DOHH2 (cell line): ENCODE measurements around the gene UQCC5.

Experiments used
- H3F3A ChIP-seq: fragments of 200-600 bp; sonication (generic), shearing (Covaris generic); 2 replicates; pipeline ENCODE4 v1.6.0; 2016; ENCODE audit warnings: antibody characterized with exemption, mild to moderate bottlenecking; ENCODE audit not compliant: control insufficient read depth, insufficient read depth
- H3K27ac ChIP-seq: fragments of 200-600 bp; sonication (generic); 2 replicates; pipeline ENCODE4 v1.5.1; 2014; ENCODE audit warnings: low read depth, mild to moderate bottlenecking, low read length, moderate library complexity
- H3K27me3 ChIP-seq: fragments of 200-600 bp; sonication (generic); 2 replicates; pipeline ENCODE4 v1.6.1; 2014; ENCODE audit warnings: mild to moderate bottlenecking, low read length, mixed read lengths; ENCODE audit not compliant: control insufficient read depth
- H3K36me3 ChIP-seq: fragments of 200-600 bp; sonication (generic); 2 replicates; pipeline ENCODE4 v1.6.1; 2014; ENCODE audit warnings: mild to moderate bottlenecking, low read length, moderate library complexity, mixed read lengths; ENCODE audit not compliant: control insufficient read depth
- H3K4me1 ChIP-seq: fragments of 200-600 bp; sonication (generic); 2 replicates; pipeline ENCODE4 v1.6.1; 2014; ENCODE audit warnings: mild to moderate bottlenecking, low read length, mixed read lengths; ENCODE audit not compliant: control insufficient read depth
- H3K4me2 ChIP-seq: fragments of 200-600 bp; sonication (generic); 2 replicates; pipeline ENCODE4 v1.6.0; 2014; ENCODE audit warnings: mild to moderate bottlenecking, low read length, moderate library complexity
- H3K4me3 ChIP-seq: fragments of 200-600 bp; sonication (generic); 2 replicates; pipeline ENCODE4 v1.5.1; 2014; ENCODE audit warnings: mild to moderate bottlenecking, low read length, mixed read lengths
- H3K79me2 ChIP-seq: fragments of 200-600 bp; sonication (generic); 2 replicates; pipeline ENCODE4 v1.6.1; 2014; ENCODE audit warnings: mild to moderate bottlenecking, low read length, mixed read lengths; ENCODE audit not compliant: control insufficient read depth
- H3K9me2 ChIP-seq: fragments of 200-600 bp; sonication (generic); replicated peaks from 2 replicates; pipeline ENCODE4 v1.6.1; 2014; ENCODE audit warnings: mild to moderate bottlenecking, low read length, mixed read lengths; ENCODE audit not compliant: control insufficient read depth
- H3K9me3 ChIP-seq: fragments of 200-600 bp; sonication (generic); 2 replicates; pipeline ENCODE4 v1.6.1; 2014; ENCODE audit warnings: antibody characterized with exemption, low read length, mixed read lengths; ENCODE audit not compliant: control insufficient read depth, insufficient read depth
- H4K20me1 ChIP-seq: fragments of 200-600 bp; sonication (generic); 2 replicates; pipeline ENCODE4 v1.6.0; 2014; ENCODE audit warnings: low read depth, mild to moderate bottlenecking, antibody characterized with exemption, low read length, moderate library complexity; ENCODE audit not compliant: control insufficient read depth, insufficient read depth
- EZH2phosphoT487 ChIP-seq: fragments of 200-600 bp; sonication (generic); IDR thresholded peaks from 2 replicates; pipeline ENCODE4 v1.6.1; 2017; ENCODE audit warnings: borderline replicate concordance, mild to moderate bottlenecking, antibody characterized with exemption, low read length, moderate library complexity, mixed read lengths
- TF ChIP-seq, protein P1 (sequence below): fragments of 200-600 bp; sonication (generic); IDR thresholded peaks from one replicate; pipeline ENCODE4 v1.5.1; 2014; ENCODE audit warnings: antibody characterized with exemption, mild to moderate bottlenecking, low read depth, low read length; ENCODE audit not compliant: poor library complexity, severe bottlenecking

The UQCC5 gene

DNA sequence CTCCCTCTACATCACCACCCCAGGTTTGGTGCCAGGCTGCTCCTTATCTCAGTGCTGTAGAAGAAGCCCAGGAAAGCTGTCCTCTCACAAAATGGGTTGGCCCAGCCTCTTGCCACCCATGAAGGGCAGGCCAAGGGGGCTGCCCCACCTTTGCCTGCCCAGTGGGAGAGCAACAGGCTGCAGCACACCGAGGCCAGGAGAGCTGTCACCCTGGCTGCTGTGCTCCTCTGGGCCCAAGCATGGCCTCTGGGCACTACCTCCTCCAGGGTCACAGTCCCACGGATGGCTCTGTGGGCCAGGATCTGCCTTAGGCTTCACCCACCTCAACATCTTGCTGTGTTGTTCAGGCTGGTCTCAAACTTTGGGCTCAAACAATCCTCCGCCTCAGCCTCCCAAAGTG lies 47.7 kb upstream of the UQCC5 start:
- H3K27ac ChIP-seq, result no peak overlapping the region
- TF ChIP-seq EZH2phosphoT487, result no peak
- TF ChIP-seq, protein P1, sequence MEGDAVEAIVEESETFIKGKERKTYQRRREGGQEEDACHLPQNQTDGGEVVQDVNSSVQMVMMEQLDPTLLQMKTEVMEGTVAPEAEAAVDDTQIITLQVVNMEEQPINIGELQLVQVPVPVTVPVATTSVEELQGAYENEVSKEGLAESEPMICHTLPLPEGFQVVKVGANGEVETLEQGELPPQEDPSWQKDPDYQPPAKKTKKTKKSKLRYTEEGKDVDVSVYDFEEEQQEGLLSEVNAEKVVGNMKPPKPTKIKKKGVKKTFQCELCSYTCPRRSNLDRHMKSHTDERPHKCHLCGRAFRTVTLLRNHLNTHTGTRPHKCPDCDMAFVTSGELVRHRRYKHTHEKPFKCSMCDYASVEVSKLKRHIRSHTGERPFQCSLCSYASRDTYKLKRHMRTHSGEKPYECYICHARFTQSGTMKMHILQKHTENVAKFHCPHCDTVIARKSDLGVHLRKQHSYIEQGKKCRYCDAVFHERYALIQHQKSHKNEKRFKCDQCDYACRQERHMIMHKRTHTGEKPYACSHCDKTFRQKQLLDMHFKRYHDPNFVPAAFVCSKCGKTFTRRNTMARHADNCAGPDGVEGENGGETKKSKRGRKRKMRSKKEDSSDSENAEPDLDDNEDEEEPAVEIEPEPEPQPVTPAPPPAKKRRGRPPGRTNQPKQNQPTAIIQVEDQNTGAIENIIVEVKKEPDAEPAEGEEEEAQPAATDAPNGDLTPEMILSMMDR, result no peak
- no peaks in the 10 kb centered on the region for H3K27me3 ChIP-seq
- no peaks in the 10 kb centered on the region for H3F3A ChIP-seq
- no peaks in the 10 kb centered on the region for H3K4me1 ChIP-seq
- H3K4me2 ChIP-seq, result no peak overlapping the region
- peaks cover 64% of the 10 kb centered on the region for H3K36me3 ChIP-seq
- no peaks in the 10 kb centered on the region for H3K79me2 ChIP-seq
- H3K4me3 ChIP-seq, result no peak overlapping the region
- no peaks in the 10 kb centered on the region for H3K9me2 ChIP-seq
- no peaks in the 10 kb centered on the region for H4K20me1 ChIP-seq
- no peaks in the 10 kb centered on the region for H3K9me3 ChIP-seq

DNA sequence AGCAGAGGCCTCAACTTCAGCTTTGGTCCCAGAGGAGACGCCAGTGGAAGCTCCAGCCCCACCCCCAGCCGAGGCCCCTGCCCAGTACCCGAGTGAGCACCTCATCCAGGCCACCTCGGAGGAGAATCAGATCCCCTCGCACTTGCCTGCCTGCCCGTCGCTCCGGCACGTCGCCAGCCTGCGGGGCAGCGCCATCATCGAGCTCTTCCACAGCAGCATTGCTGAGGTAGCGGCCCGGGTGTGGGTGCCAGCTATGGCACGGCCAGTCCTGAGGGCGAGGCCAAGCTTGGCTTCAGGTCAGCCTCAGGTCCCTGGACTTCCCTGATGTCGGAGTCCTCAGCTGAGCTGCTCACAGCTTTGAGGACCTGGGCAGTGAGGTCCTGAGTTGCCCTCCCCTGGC lies 47.0 kb upstream of the UQCC5 start:
- H3K4me2 ChIP-seq, result no peak overlapping the region
- H3K36me3 ChIP-seq, result peaks cover 64% of the 10 kb centered on the region
- no peaks in the 10 kb centered on the region for H3F3A ChIP-seq
- no peaks in the 10 kb centered on the region for H3K9me3 ChIP-seq
- no peaks in the 10 kb centered on the region for H3K27me3 ChIP-seq
- H3K27ac ChIP-seq, result no peak overlapping the region
- H3K79me2 ChIP-seq, result no peaks in the 10 kb centered on the region
- TF ChIP-seq EZH2phosphoT487, result no peak
- TF ChIP-seq, protein P1, result no peak
- H3K4me3 ChIP-seq, result no peak overlapping the region
- H4K20me1 ChIP-seq, result no peaks in the 10 kb centered on the region
- no peaks in the 10 kb centered on the region for H3K4me1 ChIP-seq
- no peaks in the 10 kb centered on the region for H3K9me2 ChIP-seq

DNA sequence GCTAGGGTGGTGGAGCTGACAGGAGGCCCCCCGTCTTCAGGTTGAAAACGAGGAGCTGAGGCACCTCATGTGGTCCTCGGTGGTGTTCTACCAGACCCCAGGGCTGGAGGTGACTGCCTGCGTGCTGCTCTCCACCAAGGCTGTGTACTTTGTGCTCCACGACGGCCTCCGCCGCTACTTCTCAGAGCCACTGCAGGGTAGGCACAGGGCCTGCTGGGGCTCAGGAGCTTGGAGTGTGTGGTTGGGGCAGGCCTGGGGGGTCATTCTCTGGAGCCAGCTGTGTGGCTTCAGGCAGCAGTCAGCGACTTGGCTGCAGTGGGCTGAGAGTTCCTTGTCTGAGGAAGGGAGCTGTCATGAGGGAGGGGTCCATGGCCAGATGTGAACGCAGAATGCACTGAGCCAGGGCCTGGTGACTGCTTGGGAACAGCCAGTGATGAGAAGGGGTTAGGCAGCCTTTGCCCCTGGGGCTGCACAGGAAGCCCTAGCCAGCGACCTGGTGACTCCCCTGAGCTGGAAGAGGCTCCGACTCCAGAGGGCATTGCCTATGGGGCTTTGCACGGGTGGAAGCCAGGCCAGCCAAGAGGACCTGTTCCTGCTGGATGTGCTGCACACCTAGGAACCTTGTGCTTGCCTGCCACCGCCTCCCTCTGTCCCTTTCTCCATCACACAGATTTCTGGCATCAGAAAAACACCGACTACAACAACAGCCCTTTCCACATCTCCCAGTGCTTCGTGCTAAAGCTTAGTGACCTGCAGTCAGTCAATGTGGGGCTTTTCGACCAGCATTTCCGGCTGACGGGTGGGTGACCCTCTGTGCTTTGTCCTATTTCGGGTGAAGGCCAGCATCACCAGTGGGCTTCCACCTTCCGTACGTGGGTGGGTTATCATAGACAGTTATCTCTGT lies 46.1 kb upstream of the UQCC5 start:
- H3K9me2 ChIP-seq, result no peaks in the 10 kb centered on the region
- H3K27me3 ChIP-seq, result no peaks in the 10 kb centered on the region
- peaks cover 60% of the 10 kb centered on the region for H3K36me3 ChIP-seq
- no peaks in the 10 kb centered on the region for H3K79me2 ChIP-seq
- no peak overlapping the region for H3K4me3 ChIP-seq
- H4K20me1 ChIP-seq, result no peaks in the 10 kb centered on the region
- TF ChIP-seq, protein P1, result no peak
- no peak for TF ChIP-seq EZH2phosphoT487
- no peaks in the 10 kb centered on the region for H3F3A ChIP-seq
- no peaks in the 10 kb centered on the region for H3K9me3 ChIP-seq
- no peaks in the 10 kb centered on the region for H3K4me1 ChIP-seq
- H3K4me2 ChIP-seq, result no peak overlapping the region
- H3K27ac ChIP-seq, result no peak overlapping the region
